HK-2 (cell line): Measurements from ENCODE around the gene SMARCD1.

Experiments used
- DNase-seq: peaks from one replicate; pipeline ENCODE4 v3.0.0-alpha.2; 2018; ENCODE audit not compliant: unreplicated experiment

The SMARCD1 gene

DNA sequence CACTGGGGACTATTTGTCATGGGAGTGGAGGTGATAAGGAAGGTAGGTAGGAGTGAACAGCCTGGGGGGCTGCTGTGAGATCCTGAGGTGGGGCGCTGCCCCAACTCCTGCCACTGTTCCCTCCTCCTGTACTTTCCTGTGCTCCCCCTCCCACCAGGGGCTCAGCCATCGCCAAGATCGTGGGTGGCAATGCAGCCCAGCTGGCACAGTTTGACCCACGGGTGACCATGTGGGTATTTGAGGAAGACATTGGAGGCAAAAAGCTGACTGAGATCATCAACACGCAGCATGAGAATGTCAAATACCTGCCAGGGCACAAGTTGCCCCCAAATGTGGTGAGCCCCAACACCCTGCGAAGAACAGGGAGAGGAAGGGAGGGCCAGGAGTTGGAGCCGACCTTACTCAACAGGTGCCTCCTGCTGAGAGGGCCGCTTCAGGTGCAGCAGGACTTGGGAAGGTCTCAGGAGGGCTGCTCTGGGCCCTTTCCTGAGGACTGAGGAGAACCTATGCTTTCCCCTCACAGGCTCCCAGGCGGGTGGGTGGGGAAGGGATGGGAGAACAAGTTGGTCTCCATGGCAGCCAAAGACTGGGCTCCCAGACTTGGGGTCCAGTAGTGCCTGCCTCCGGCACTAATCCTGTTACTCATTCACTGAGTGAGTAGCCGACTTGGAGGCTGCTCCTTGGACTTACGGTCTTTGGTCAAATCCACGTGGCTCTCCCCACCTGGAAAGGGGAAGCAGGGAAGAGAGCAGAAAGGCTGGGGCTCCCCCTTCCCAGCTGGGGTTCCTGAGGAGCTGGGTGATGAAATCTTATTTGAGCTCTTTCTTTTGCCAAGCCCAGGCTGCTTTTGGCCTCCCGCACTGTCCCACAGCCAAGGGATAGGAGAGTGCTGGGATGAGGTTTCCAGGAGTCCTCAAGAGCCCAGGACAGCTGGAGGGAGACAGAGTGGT is 19.6 kb downstream of the SMARCD1 start:
- no peak for DNase-seq

DNA sequence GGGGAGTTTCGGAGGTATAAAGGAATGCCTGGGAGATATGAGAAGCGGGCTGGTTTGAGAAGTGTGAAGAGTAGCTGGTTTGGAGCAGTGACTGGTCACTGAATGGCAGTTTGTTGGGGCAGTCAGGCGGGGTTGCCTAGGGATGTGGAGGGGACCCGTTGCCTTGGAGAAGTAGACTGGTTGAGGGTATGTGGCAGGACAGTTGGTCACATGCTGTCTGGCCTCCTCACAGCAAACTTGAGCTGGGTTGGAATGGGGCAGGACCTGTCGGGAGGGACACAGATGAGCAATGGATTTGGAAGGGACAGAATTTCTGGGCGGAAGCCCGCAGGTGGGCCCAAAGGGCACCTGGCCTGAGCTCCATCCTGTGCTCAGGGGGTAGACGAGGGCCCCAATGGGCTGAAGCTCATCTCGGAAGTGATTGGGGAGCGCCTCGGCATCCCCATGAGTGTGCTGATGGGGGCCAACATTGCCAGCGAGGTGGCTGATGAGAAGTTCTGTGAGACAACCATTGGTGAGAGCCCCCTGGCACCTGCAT is 20.8 kb downstream of the SMARCD1 start:
- DNase-seq: no peak

DNA sequence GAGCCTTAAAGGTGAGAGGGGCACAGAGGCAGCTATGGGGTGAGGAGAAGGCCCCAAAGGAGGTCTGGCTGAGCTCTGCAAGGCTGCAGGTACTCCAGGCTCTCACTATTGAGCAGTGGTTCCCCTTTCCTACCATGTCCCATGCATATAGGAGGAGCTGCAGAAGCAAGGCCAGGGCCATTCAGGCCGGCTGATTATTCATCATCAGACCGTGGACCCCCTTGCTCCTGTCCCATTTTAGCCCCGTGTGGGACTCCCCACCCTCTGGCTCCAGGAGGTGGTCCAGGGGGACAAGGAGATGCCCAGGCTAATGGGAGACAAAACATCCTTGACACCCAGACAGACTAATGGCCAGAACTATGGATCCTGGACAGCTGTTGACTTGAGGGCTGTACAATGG is 21.8 kb downstream of the SMARCD1 start:
- no peak for DNase-seq

DNA sequence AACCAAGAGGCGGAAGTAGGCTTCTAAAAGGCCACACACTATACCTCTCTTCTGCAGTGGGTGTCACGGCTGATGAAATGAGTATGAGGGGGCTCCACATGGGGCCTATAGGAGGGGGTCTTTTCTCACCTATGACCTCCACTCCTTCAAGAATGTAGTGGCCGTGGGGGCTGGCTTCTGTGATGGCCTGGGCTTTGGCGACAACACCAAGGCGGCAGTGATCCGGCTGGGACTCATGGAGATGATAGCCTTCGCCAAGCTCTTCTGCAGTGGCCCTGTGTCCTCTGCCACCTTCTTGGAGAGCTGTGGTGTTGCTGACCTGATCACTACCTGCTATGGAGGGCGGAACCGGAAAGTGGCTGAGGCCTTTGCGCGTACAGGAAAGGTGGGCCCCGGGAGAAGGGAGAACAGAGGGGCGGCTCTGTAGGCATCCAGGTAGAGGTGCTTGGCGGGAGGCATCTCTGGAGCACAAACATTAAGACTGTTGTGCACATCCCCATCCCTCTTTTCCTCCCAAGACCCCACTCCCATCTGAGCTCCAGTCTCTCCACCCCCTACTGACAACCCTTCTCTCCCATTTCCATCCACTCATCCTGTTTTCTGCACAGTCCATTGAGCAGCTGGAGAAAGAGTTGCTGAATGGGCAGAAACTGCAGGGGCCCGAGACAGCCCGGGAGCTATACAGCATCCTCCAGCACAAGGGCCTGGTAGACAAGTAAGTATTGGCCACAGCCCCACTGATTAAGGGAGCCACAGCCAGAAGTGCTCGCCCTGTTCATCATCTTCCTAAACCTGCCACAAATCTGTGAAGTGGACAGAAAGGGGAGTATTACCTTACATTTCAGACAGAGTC is 22.5 kb downstream of the SMARCD1 start:
- no peak for DNase-seq

DNA sequence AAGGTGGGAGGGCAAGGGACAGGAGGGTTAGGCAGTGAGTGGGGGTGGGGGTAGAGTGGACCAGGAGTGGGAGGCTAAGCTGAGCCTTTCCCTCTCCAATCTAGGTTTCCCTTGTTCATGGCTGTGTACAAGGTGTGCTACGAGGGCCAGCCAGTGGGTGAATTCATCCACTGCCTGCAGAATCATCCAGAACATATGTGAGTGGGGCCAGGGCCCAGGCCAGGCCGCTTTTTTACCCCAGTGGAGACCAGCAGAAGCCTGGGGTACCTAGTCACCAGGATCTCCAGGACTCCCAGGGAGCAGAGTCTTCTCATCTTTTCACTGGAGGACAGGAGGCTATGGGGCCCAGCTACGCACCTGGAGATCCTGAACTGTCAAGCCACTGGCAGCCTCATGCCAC is 24.2 kb downstream of the SMARCD1 start:
- DNase-seq: no peak

DNA sequence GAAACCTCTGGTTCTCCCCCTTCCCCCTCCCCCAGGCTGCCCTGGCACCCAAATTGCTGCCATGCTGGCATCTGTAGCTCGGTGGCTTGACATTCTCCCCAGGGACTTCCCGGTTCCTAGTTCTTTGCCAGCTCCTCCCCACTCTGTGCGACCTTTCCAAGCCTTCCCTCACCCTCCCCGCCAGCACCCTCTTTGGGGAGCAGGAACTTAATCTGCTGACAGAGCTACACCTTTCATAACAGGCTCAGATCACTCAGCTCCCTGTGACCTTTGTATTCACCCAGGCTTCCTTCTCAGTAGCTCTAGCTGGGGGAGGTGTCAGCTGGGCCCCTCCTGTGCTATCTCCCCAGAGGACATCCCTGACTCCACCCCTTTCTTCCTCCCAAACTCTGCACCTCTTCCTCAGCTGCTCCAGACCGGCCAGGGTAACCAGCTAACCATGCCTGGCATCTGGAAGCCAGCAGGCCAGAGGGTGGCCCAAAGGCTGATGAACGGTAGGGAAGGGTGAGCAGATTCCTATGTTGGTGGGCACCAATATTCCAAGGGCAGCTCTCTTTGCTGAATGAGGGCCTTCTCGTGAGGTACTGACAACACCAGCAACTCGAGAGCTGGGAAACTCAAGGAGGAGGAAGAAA is 25.1 kb downstream of the SMARCD1 start:
- DNase-seq: peak; percentile 44

GRCh38 chr12:50110762-50111351 is 25.7 kb downstream of the SMARCD1 start:
- peak; percentile 82 for DNase-seq

- no peak for DNase-seq
Measured at GRCh38 chr12:50111395-50111692, 26.2 kb downstream of the SMARCD1 start.

- DNase-seq: peak; percentile 99
Measured at GRCh38 chr12:50111693-50112455, 26.7 kb downstream of the SMARCD1 start, which contains the start of gene COX14. COX14 (plus strand) TSS chr12:50112236; CDS start chr12:50120044, 7,808 bp downstream.

- no peak for DNase-seq
Measured at GRCh38 chr12:50112456-50113218, 27.5 kb downstream of the SMARCD1 start.

DNA sequence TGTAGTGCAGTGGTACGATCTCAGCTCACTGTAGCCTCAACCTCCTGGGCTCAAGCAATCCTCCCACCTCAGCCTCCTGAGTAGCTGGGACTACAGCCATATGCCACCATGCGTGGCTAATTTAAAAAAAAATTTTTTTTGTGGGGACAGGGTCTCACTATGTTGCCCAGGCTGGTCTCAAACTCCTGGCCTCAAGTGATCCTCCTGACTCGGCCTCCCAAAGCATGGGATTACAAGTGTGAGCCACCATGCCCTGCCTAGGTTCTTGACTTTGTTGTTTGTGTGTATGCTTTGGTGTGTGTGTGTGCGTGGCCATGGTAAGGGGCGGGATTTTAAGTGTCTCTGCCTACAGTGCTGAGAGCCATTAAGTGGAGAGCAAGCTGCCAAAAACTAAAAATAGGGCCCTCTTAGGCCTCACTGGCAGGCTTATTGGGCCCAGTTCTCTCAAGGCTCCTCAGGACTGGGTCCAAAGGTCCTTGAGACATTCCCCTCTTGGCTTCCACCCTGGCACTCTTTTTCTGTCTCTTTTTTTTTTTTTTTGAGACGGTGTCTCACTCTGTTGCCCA is 32.0 kb downstream of the SMARCD1 start:
- no peak for DNase-seq

GRCh38 chr12:50119387-50119786 is 34.2 kb downstream of the SMARCD1 start:
- DNase-seq: no peak

DNA sequence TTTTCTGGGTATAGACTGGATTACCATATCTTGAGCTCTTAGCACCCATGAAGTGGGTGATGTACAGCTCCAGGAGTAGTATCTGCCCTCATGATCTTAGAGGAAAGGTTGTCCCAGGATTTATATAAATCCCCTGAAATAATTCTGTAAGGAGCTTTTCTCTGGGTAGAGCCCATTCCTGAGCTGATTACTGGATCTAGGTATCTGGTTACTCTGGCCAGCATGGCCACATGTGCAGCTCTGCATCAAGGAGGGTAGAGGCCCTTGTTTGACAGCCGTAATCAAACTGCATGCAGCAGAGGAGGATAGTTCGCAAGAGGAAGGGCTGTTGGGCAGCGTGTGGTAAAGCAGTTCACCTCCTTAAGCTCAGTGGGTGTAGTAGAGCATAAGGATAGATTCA is 35.4 kb downstream of the SMARCD1 start:
- DNase-seq: no peak

GRCh38 chr12:50120953-50121352 is 35.8 kb downstream of the SMARCD1 start:
- DNase-seq: no peak

DNA sequence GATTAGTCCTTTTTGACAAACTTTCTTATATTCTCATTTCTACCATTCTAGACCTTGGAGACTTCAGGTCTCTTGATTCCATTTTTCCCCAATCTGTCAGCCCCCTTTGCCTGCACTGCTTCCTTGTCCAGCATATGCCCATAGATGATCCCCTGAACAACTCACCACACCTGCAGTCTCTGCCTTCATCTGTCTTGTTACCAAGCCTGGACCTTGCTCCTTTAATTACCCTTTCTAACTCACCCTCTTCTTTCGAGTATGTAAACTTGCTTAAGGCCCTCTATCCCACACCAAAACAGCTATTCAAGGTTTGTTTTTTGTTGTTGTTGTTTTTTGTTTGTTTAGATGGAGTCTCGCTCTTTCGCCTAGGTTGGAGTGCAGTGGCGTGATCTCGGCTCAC is 36.5 kb downstream of the SMARCD1 start:
- DNase-seq: no peak

DNA sequence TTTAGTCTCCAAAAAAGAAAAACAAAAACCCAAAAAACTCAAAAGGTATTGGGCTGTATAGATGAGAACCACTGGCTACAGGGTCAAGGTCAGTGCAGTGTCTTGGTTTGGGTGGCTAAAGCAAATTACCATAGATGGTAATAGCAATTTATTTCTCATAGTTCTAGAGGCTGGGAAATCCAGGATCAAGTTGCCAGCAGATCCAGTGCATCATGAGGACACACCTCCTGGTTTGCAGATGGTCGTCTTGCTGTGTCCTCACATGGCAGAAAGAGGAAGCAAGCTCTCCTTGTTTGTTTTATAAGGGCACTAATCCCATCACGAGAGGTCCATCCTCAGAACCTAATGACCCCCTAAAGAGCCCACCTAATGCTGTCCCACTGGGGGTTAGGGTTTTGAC is 38.1 kb downstream of the SMARCD1 start:
- no peak for DNase-seq

DNA sequence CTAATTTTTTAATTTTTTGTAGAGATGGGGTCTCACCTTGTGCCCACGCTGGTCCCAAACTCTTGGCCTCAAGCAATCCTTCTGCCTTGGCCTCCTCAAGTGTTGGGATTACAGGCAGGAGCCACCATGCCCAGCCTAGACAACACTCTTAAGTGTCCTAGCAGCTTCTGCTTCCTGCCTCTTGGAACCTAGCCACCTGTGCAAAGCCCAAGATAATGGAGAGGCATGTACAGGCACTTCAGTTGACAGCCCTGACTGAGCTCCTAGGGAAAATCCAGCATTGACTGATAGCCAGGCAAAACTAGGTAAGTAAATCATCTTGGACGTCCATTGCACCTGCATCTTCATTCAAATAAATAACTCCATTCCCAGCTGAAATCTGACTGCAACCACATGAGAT is 42.4 kb downstream of the SMARCD1 start:
- no peak for DNase-seq

DNA sequence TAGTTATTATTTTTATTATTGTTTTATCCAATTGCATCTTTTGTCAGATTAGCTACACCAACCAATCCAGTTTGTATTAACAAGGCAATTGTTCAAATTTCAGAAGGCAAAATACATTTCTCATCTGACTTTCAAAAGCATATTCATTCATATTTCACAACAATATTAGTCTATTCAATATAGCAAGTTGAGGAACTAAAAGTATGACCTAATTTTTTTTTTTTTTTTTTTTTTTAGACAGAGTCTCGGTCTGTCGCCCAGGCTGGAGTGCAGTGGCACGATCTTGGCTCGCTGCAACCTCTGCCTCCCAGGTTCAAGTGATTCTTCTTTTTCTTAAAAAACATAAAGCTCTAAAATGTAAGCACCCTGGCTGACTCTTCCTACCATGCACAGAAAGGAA is 44.1 kb downstream of the SMARCD1 start:
- no peak for DNase-seq

DNA sequence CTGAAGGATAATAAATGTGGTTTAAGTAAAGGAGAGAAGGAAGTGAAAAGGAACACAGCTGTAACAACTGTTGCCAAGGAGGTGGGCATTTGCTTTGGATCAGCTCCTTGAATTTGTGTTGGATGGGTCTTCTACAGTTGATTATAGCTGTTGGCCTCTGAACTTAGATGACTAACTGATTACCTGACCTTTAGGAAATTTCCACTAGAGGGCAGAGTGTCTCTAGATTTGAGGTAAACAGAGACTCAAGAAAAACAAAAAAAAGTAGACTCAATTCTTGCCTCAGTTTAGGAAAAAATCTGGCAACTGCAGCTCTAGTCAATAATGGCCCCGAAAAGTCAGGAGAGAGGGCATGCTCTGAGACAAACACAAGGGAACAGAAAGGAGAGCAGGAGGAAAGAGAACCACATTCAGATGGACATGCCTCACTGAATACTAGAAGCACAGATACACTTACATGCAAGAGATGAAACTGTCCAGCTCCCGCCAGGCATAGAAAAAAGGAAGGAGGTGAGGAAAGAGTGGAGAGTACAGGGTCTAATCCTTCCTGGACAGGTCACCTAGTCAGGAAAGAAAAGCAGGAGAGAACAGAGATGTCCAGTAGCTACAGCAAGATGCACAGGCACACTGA is 47.5 kb downstream of the SMARCD1 start:
- DNase-seq: no peak
